Measurements from ENCODE around the gene LAMC1.

DNA sequence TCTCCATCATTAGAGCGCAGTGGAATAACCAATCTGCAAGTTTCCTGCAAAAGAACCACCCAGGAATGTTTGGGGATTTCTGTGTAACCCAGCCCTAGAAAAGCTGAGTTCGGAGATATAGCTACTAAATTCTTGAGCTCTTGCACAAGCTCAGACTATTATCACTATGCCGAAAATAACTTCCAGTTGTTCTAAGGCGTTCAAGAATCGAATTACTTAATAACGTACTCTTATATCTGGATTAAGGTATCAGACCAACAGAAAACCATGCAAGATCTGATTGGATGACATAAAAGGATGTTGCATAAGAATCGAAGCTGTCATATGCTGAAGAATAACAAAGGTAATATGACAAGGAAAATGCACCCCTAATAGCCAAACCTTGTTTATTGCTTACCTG, 155.3 kb downstream of the LAMC1 start:
- TF ChIP-seq, protein P1, sequence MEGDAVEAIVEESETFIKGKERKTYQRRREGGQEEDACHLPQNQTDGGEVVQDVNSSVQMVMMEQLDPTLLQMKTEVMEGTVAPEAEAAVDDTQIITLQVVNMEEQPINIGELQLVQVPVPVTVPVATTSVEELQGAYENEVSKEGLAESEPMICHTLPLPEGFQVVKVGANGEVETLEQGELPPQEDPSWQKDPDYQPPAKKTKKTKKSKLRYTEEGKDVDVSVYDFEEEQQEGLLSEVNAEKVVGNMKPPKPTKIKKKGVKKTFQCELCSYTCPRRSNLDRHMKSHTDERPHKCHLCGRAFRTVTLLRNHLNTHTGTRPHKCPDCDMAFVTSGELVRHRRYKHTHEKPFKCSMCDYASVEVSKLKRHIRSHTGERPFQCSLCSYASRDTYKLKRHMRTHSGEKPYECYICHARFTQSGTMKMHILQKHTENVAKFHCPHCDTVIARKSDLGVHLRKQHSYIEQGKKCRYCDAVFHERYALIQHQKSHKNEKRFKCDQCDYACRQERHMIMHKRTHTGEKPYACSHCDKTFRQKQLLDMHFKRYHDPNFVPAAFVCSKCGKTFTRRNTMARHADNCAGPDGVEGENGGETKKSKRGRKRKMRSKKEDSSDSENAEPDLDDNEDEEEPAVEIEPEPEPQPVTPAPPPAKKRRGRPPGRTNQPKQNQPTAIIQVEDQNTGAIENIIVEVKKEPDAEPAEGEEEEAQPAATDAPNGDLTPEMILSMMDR (optimal IDR thresholded peaks at IDR 0.05 in 1 of 3, IDR thresholded peaks at IDR 0.05 in 1 of 3, conservative IDR thresholded peaks at IDR 0.05 in 1 of 3; ENCODE audit: extremely low read depth in 1 of 3, insufficient read depth in 2 of 3, low read length in 3 of 3), result no peak
- TF ChIP-seq EZH2 (IDR thresholded peaks at IDR 0.05; ENCODE audit: low read length), result no peak

Measured in keratinocyte (primary cell).